ENCODE measurements around the gene RNFT2.
A peak's percentile ranks its signal among the peaks of the same experiment; 100 is the strongest.

The RNFT2 gene

DNA sequence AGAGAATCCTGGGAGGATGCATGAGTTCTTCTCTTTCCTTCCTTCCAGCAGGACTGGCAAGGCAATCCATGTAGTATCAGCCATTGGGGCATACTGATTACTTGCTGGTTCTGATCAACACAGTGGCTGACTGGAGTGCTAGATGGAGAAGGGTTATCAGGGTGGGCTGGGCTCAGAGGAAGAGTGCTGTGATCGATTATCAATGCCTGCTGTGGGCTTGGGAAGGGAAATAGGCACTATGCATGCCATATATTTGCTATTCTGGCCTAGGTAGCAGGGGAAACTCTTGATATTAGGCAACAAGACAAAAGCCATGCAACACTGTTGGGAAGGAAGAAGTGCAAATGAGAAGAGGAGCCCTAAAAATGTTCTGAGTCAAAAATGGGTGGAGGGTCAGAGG lies 97.4 kb downstream of the RNFT2 start:
- H3K4me2 ChIP-seq (ENCODE audit: low read length) = no peak overlapping the region
- H3F3A ChIP-seq (ENCODE audit: control insufficient read depth, insufficient read depth) = peaks cover 3% of the 10 kb centered on the region; the same call in 1 of the 2 replicates
- H3K27me3 ChIP-seq (ENCODE audit: control insufficient read depth, low read length) = no peaks in the 10 kb centered on the region
- H3K36me3 ChIP-seq (ENCODE audit: control insufficient read depth, low read length) = peaks cover 35% of the 10 kb centered on the region
- no peaks in the 10 kb centered on the region for H3K9me3 ChIP-seq (ENCODE audit: control insufficient read depth, insufficient read depth, low read length)
- H3K4me1 ChIP-seq (ENCODE audit: control insufficient read depth, low read length) = peaks cover 33% of the 10 kb centered on the region
- H3K79me2 ChIP-seq (ENCODE audit: control insufficient read depth, low read length) = no peaks in the 10 kb centered on the region
- no peak for TF ChIP-seq EZH2phosphoT487 (IDR thresholded peaks at IDR 0.05; ENCODE audit: borderline replicate concordance, low read length)
- TF ChIP-seq, protein P1, sequence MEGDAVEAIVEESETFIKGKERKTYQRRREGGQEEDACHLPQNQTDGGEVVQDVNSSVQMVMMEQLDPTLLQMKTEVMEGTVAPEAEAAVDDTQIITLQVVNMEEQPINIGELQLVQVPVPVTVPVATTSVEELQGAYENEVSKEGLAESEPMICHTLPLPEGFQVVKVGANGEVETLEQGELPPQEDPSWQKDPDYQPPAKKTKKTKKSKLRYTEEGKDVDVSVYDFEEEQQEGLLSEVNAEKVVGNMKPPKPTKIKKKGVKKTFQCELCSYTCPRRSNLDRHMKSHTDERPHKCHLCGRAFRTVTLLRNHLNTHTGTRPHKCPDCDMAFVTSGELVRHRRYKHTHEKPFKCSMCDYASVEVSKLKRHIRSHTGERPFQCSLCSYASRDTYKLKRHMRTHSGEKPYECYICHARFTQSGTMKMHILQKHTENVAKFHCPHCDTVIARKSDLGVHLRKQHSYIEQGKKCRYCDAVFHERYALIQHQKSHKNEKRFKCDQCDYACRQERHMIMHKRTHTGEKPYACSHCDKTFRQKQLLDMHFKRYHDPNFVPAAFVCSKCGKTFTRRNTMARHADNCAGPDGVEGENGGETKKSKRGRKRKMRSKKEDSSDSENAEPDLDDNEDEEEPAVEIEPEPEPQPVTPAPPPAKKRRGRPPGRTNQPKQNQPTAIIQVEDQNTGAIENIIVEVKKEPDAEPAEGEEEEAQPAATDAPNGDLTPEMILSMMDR (IDR thresholded peaks at IDR 0.05; ENCODE audit: low read depth, low read length, poor library complexity, severe bottlenecking) = no peak
- H4K20me1 ChIP-seq (ENCODE audit: control insufficient read depth, insufficient read depth, low read depth, low read length) = no peaks in the 10 kb centered on the region
- no peaks in the 10 kb centered on the region for H3K9me2 ChIP-seq (replicated peaks; ENCODE audit: control insufficient read depth, low read length)
- no peak overlapping the region for H3K4me3 ChIP-seq (ENCODE audit: low read length)
- no peak overlapping the region for H3K27ac ChIP-seq (ENCODE audit: low read depth, low read length)

DNA sequence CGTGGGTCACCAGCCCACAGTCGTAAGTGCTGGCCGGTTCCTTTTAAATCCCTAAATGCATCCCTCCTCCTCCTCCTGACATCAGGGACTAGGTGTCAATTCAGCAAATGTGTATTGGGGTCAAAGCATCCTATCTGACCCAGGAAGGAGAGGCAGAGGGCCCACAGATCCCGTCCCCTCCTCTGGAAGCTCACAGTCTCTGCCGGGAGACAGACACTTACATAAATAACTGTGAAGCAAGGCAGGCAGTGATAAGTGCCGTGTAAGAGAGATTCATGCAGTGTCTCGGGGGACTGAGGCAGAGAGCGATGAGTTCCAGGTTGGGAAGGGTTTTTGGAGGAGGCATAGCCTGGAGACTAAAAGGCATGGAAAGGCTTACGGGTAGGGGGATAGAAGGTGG lies 99.0 kb downstream of the RNFT2 start:
- Histone ChIP-seq H3K27me3 (ENCODE audit: control insufficient read depth, low read length) (no peaks in the 10 kb centered on the region), H3F3A (ENCODE audit: control insufficient read depth, insufficient read depth) (peaks cover 3% of the 10 kb centered on the region; the same call in 1 of the 2 replicates), H3K4me2 (ENCODE audit: low read length) (no peak overlapping the region), H4K20me1 (ENCODE audit: control insufficient read depth, insufficient read depth, low read depth, low read length) (no peaks in the 10 kb centered on the region), H3K4me1 (ENCODE audit: control insufficient read depth, low read length) (peaks cover 33% of the 10 kb centered on the region), H3K9me2 (replicated peaks; ENCODE audit: control insufficient read depth, low read length) (no peaks in the 10 kb centered on the region), H3K4me3 (ENCODE audit: low read length) (no peak overlapping the region), H3K36me3 (ENCODE audit: control insufficient read depth, low read length) (peaks cover 35% of the 10 kb centered on the region), H3K79me2 (ENCODE audit: control insufficient read depth, low read length) (no peaks in the 10 kb centered on the region), H3K9me3 (ENCODE audit: control insufficient read depth, insufficient read depth, low read length) (no peaks in the 10 kb centered on the region), H3K27ac (ENCODE audit: low read depth, low read length) (no peak overlapping the region)
- TF ChIP-seq, protein P1 (IDR thresholded peaks at IDR 0.05; ENCODE audit: low read depth, low read length, poor library complexity, severe bottlenecking) = no peak
- no peak for TF ChIP-seq EZH2phosphoT487 (IDR thresholded peaks at IDR 0.05; ENCODE audit: borderline replicate concordance, low read length)

DNA sequence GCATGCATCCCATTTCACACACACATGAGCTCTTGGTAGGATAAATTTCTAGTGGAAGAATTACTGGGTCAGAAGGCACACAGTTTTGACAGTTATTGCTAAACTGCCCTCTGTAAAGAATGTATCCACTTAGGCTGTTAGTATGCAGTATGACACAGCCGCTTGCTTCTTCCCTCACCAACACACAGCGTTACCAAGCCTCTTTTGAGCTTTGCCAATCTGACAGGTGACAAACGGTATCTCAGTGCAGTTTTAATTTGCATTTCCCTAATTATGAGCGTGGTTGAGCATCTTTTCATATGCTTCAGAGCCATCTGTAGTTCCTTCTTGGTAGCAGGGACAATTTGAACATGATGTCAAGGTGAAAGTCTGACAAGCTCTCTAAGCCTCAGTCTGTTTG lies 100.2 kb downstream of the RNFT2 start:
- Histone ChIP-seq H3K27me3 (ENCODE audit: control insufficient read depth, low read length) (no peaks in the 10 kb centered on the region), H3K79me2 (ENCODE audit: control insufficient read depth, low read length) (no peaks in the 10 kb centered on the region), H3K36me3 (ENCODE audit: control insufficient read depth, low read length) (peaks cover 34% of the 10 kb centered on the region), H3K4me2 (ENCODE audit: low read length) (peak overlapping the region; percentile 32), H3F3A (ENCODE audit: control insufficient read depth, insufficient read depth) (peaks cover 3% of the 10 kb centered on the region; the same call in 1 of the 2 replicates), H3K27ac (ENCODE audit: low read depth, low read length) (peak overlapping the region; percentile 18), H3K9me2 (replicated peaks; ENCODE audit: control insufficient read depth, low read length) (no peaks in the 10 kb centered on the region), H3K9me3 (ENCODE audit: control insufficient read depth, insufficient read depth, low read length) (no peaks in the 10 kb centered on the region), H3K4me1 (ENCODE audit: control insufficient read depth, low read length) (peaks cover 27% of the 10 kb centered on the region), H3K4me3 (ENCODE audit: low read length) (peak overlapping the region; percentile 28), H4K20me1 (ENCODE audit: control insufficient read depth, insufficient read depth, low read depth, low read length) (no peaks in the 10 kb centered on the region)
- TF ChIP-seq, protein P1 (IDR thresholded peaks at IDR 0.05; ENCODE audit: low read depth, low read length, poor library complexity, severe bottlenecking) = no peak
- TF ChIP-seq EZH2phosphoT487 (IDR thresholded peaks at IDR 0.05; ENCODE audit: borderline replicate concordance, low read length) = no peak

Measured in DOHH2 (cell line).